Measurements from ENCODE around the gene GPR176.

DNA sequence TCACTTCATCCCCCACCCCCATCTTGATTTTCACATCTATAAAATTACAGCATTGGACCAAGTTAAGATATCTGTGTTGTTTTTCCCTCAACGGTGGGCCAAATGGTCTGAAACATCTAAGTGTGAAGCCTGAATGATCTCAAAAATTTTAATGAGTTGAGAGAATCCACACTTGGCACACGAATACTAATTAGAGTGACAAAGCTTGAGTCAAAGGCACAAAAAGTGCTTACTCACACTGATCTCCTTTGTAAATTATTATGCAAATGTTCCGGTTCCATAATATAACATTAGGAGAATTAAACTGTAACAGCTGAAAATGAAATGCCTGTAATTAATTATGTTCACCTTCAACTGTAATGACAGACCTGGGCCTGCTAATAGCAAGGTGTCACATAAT lies 33.6 kb downstream of the GPR176 start:
- TF ChIP-seq POLR2A (IDR thresholded peaks at IDR 0.05) = no peak
- TF ChIP-seq, protein P1, sequence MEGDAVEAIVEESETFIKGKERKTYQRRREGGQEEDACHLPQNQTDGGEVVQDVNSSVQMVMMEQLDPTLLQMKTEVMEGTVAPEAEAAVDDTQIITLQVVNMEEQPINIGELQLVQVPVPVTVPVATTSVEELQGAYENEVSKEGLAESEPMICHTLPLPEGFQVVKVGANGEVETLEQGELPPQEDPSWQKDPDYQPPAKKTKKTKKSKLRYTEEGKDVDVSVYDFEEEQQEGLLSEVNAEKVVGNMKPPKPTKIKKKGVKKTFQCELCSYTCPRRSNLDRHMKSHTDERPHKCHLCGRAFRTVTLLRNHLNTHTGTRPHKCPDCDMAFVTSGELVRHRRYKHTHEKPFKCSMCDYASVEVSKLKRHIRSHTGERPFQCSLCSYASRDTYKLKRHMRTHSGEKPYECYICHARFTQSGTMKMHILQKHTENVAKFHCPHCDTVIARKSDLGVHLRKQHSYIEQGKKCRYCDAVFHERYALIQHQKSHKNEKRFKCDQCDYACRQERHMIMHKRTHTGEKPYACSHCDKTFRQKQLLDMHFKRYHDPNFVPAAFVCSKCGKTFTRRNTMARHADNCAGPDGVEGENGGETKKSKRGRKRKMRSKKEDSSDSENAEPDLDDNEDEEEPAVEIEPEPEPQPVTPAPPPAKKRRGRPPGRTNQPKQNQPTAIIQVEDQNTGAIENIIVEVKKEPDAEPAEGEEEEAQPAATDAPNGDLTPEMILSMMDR (IDR thresholded peaks at IDR 0.05) = no peak
- TF ChIP-seq EP300 (IDR thresholded peaks at IDR 0.05) = no peak
- no peak for TF ChIP-seq POLR2AphosphoS5 (IDR thresholded peaks at IDR 0.05)

All from sigmoid colon (tissue), 4 donors.